Neuronal stem cell (in vitro differentiated cells): ENCODE data around the gene KCND1.
A peak's percentile ranks its signal among the peaks of the same experiment; 100 is the strongest.

ENCODE experiments used
- DNase-seq: peaks from one replicate; pipeline ENCODE4 v3.0.0-alpha.2; 2013; ENCODE audit warnings: low spot score
- H2AFZ ChIP-seq: one replicate; pipeline ENCODE4 v1.6.1; 2013; ENCODE audit warnings: mild to moderate bottlenecking, low read length, inconsistent platforms
- H2AK5ac ChIP-seq: 2 replicates; pipeline ENCODE4 v1.6.1; 2013; ENCODE audit warnings: low read depth, mild to moderate bottlenecking, inconsistent platforms, low read length, moderate library complexity, mixed read lengths
- H2BK120ac ChIP-seq: 2 replicates; pipeline ENCODE4 v1.6.1; 2013; ENCODE audit warnings: low read depth, mild to moderate bottlenecking, inconsistent platforms, low read length, moderate library complexity, mixed read lengths
- H2BK12ac ChIP-seq: one replicate; pipeline ENCODE4 v1.6.1; 2013; ENCODE audit warnings: low read length, inconsistent platforms
- H2BK15ac ChIP-seq: 2 replicates; pipeline ENCODE4 v1.6.1; 2013; ENCODE audit warnings: mild to moderate bottlenecking, low read length, inconsistent platforms, mixed read lengths
- H2BK5ac ChIP-seq: one replicate; pipeline ENCODE4 v1.6.1; 2013; ENCODE audit warnings: inconsistent platforms, mild to moderate bottlenecking, low read length, moderate library complexity
- H3K14ac ChIP-seq: one replicate; pipeline ENCODE4 v1.6.1; 2013; ENCODE audit warnings: low read length, inconsistent platforms
- H3K18ac ChIP-seq: 2 replicates; pipeline ENCODE4 v1.6.1; 2013; ENCODE audit warnings: low read length, inconsistent platforms
- H3K23ac ChIP-seq: 2 replicates; pipeline ENCODE4 v1.6.1; 2013; ENCODE audit warnings: low read depth, mild to moderate bottlenecking, mixed read lengths, low read length, inconsistent platforms; ENCODE audit not compliant: poor library complexity
- H3K27ac ChIP-seq: replicated peaks from 3 replicates; pipeline ENCODE4 v1.5.1; 2013; ENCODE audit warnings: low read length, inconsistent platforms
- H3K27me3 ChIP-seq, 3 experiments: 2 replicates each; pipeline ENCODE4 v1.6.1; 2013; ENCODE audit warnings: low read length in 3 of 3, mild to moderate bottlenecking in 2 of 3, inconsistent platforms in 1 of 3, low read depth in 1 of 3, mixed read lengths in 1 of 3, moderate library complexity in 1 of 3; ENCODE audit not compliant: control insufficient read depth in 3 of 3, insufficient read depth in 3 of 3
- H3K36me3 ChIP-seq, 2 donors: replicated peaks in 1 of 2; 2 replicates each; pipeline ENCODE4 v1.6.1; 2013; ENCODE audit warnings: low read length in 2 of 2; ENCODE audit not compliant: control insufficient read depth in 2 of 2, insufficient read depth in 2 of 2
- H3K4ac ChIP-seq: 2 replicates; pipeline ENCODE4 v1.6.1; 2013; ENCODE audit warnings: inconsistent platforms, mild to moderate bottlenecking, low read length, moderate library complexity
- H3K4me1 ChIP-seq, 2 donors: 1 replicate in 1 of 2; 2 replicates in 1 of 2; pipeline ENCODE4 v1.6.1; 2013; ENCODE audit warnings: low read length in 2 of 2, low read depth in 1 of 2; ENCODE audit not compliant: control insufficient read depth in 2 of 2, insufficient read depth in 1 of 2
- H3K4me2 ChIP-seq: one replicate; pipeline ENCODE4 v1.6.1; 2013; ENCODE audit warnings: mild to moderate bottlenecking, low read length, inconsistent platforms; ENCODE audit not compliant: insufficient read depth, poor library complexity, severe bottlenecking
- H3K4me3 ChIP-seq, 2 donors: 2 replicates each; pipeline ENCODE4 v1.5.1; 2013; ENCODE audit warnings: low read length in 2 of 2, mild to moderate bottlenecking in 2 of 2, inconsistent platforms in 1 of 2, moderate library complexity in 1 of 2
- H3K79me1 ChIP-seq: one replicate; pipeline ENCODE4 v1.6.1; 2013; ENCODE audit warnings: low read depth, mild to moderate bottlenecking, inconsistent platforms, low read length, moderate library complexity
- H3K9ac ChIP-seq: one replicate; pipeline ENCODE4 v1.6.1; 2013; ENCODE audit warnings: mild to moderate bottlenecking, low read depth, low read length, inconsistent platforms; ENCODE audit not compliant: poor library complexity
- H3K9me3 ChIP-seq, 2 donors: replicated peaks in 1 of 2; 2 replicates each; pipeline versions ENCODE3 to v1.6.1; 2013; ENCODE audit warnings: low read length in 2 of 2, mild to moderate bottlenecking in 2 of 2, inconsistent platforms in 1 of 2, low read depth in 1 of 2, mixed read lengths in 1 of 2, moderate library complexity in 1 of 2; ENCODE audit not compliant: control insufficient read depth in 2 of 2, insufficient read depth in 1 of 2
- H4K8ac ChIP-seq: one replicate; pipeline ENCODE4 v1.6.1; 2013; ENCODE audit warnings: low read depth, mild to moderate bottlenecking, inconsistent platforms, low read length, moderate library complexity
- H4K91ac ChIP-seq: one replicate; pipeline ENCODE4 v1.6.1; 2013; ENCODE audit warnings: low read length, low read depth, mild to moderate bottlenecking, inconsistent platforms; ENCODE audit not compliant: poor library complexity
- WGBS, 2 donors: extraction: QIAGEN DNeasy Blood & Tissue Kit; methylation state at CpG; one replicate each; pipeline ENCODE4 v1.1.7; 2013; ENCODE audit warnings: missing lambda C conversion rate in 2 of 2, mixed read lengths in 1 of 2; ENCODE audit not compliant: insufficient read length in 2 of 2, insufficient replicate concordance in 1 of 2; ENCODE audit errors: extremely low coverage in 2 of 2; 5-methylcytosine and 5-hydroxymethylcytosine counted together

The KCND1 gene

DNA sequence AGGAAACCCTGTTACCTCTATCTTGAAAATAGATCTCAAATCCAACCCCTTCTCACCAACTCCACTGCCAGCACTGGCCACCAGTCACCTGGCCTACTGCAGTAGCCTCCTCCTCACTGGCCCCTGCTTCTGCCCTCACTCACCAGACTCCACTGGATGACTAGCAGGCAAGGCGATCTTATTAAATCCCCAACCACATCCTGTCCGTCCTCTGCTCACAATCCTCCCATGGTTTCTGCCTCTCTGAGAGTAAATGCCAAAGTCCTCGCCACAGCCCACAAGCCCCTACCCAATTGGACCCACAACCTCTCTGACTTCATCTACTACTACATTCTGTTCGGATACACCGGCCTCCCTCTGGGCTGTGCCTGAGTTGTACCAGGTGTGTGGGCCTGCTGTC is 47.4 kb downstream of the KCND1 start:
- H4K91ac ChIP-seq: no peak overlapping the region
- no peak for DNase-seq
- no peak overlapping the region for H3K4me3 ChIP-seq
- H2BK15ac ChIP-seq: no peak overlapping the region
- no peak overlapping the region for H3K18ac ChIP-seq
- peaks cover 4% of the 10 kb centered on the region for H3K79me1 ChIP-seq
- H2AFZ ChIP-seq: no peak overlapping the region
- no peak overlapping the region for H3K23ac ChIP-seq
- peaks cover 6 to 14% of the 10 kb centered on the region in 2 donors for H3K4me1 ChIP-seq
- no peak overlapping the region for H2BK5ac ChIP-seq
- H2BK120ac ChIP-seq: no peak overlapping the region
- H3K9ac ChIP-seq: no peak overlapping the region
- peaks cover 25 to 44% of the 10 kb centered on the region in 2 donors for H3K36me3 ChIP-seq
- H3K4ac ChIP-seq: no peak overlapping the region
- H3K14ac ChIP-seq: no peak overlapping the region
- H2AK5ac ChIP-seq: no peak overlapping the region
- H2BK12ac ChIP-seq: no peak overlapping the region
- H3K4me2 ChIP-seq: no peak overlapping the region
- H3K9me3 ChIP-seq: no peaks in the 10 kb centered on the region
- H3K27me3 ChIP-seq: no peaks in the 10 kb centered on the region
- no peak overlapping the region for H3K27ac ChIP-seq
- WGBS, 2 donors: no CpG with 5 or more reads among the region's 5 CpGs
- no peak overlapping the region for H4K8ac ChIP-seq

DNA sequence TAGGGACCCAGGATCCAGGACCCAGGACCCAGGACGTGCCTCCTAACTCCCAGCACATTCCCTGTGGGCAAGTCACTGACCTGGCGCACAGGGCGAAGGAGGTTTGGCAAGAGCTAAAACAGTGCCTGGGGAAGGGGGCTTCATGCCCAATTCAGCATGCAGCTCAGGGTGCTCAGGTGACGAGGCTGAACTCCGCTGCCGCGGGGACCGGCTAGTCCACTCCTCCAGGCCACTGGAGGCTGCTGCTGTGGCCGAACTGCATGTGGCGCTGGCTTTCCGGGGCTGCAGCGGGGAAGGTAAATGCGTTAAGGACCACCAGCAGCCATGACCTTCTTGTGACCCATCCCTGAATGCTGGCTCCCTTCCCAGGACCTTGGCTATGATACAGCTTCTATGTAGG is 47.9 kb downstream of the KCND1 start:
- H3K36me3 ChIP-seq: peaks cover 25 to 44% of the 10 kb centered on the region in 2 donors
- no peak overlapping the region for H2BK15ac ChIP-seq
- no peaks in the 10 kb centered on the region for H3K27me3 ChIP-seq
- H2BK5ac ChIP-seq: no peak overlapping the region
- H3K4me1 ChIP-seq: peaks cover 6 to 14% of the 10 kb centered on the region in 2 donors
- H3K18ac ChIP-seq: no peak overlapping the region
- no peak overlapping the region for H3K4ac ChIP-seq
- no peaks in the 10 kb centered on the region for H3K9me3 ChIP-seq
- H3K9ac ChIP-seq: no peak overlapping the region
- no CpG with 5 or more reads among the region's 13 CpGs for WGBS, 2 donors
- H2AFZ ChIP-seq: no peak overlapping the region
- H4K8ac ChIP-seq: no peak overlapping the region
- H3K4me2 ChIP-seq: no peak overlapping the region
- no peak overlapping the region for H3K23ac ChIP-seq
- no peak overlapping the region for H3K27ac ChIP-seq
- H2BK120ac ChIP-seq: no peak overlapping the region
- peaks cover 4% of the 10 kb centered on the region for H3K79me1 ChIP-seq
- H3K4me3 ChIP-seq: no peak overlapping the region
- no peak overlapping the region for H2BK12ac ChIP-seq
- no peak overlapping the region for H4K91ac ChIP-seq
- no peak for DNase-seq
- H3K14ac ChIP-seq: no peak overlapping the region
- H2AK5ac ChIP-seq: no peak overlapping the region

GRCh38 chrX:48920718-48921104 is 50.9 kb downstream of the KCND1 start:
- H2BK12ac ChIP-seq: no peak overlapping the region
- H2AK5ac ChIP-seq: no peak overlapping the region
- H3K4me2 ChIP-seq: no peak overlapping the region
- H3K9me3 ChIP-seq: no peaks in the 10 kb centered on the region
- no peak overlapping the region for H3K14ac ChIP-seq
- H3K4me3 ChIP-seq: no peak overlapping the region
- H3K27me3 ChIP-seq: no peaks in the 10 kb centered on the region
- no peak overlapping the region for H3K9ac ChIP-seq
- no peak overlapping the region for H3K27ac ChIP-seq
- H2BK15ac ChIP-seq: no peak overlapping the region
- H3K36me3 ChIP-seq: peaks cover 22 to 25% of the 10 kb centered on the region in 2 donors
- H2BK120ac ChIP-seq: no peak overlapping the region
- H4K8ac ChIP-seq: no peak overlapping the region
- DNase-seq: no peak
- H3K4ac ChIP-seq: no peak overlapping the region
- H3K18ac ChIP-seq: no peak overlapping the region
- no peak overlapping the region for H3K23ac ChIP-seq
- peaks cover 8 to 11% of the 10 kb centered on the region in 2 donors for H3K4me1 ChIP-seq
- no CpG with 5 or more reads among the region's 4 CpGs for WGBS, 2 donors
- H3K79me1 ChIP-seq: peaks cover 4% of the 10 kb centered on the region
- H2BK5ac ChIP-seq: no peak overlapping the region
- H2AFZ ChIP-seq: no peak overlapping the region
- no peak overlapping the region for H4K91ac ChIP-seq

GRCh38 chrX:48919947-48920717 is 51.5 kb downstream of the KCND1 start:
- no peak for DNase-seq
- H2BK15ac ChIP-seq: no peak overlapping the region
- H3K36me3 ChIP-seq: peaks cover 17 to 19% of the 10 kb centered on the region in 2 donors
- no peak overlapping the region for H4K8ac ChIP-seq
- H2BK12ac ChIP-seq: no peak overlapping the region
- H3K79me1 ChIP-seq: peaks cover 4% of the 10 kb centered on the region
- no peak overlapping the region for H3K4me2 ChIP-seq
- H3K23ac ChIP-seq: no peak overlapping the region
- no peak overlapping the region for H3K27ac ChIP-seq
- no peak overlapping the region for H2BK5ac ChIP-seq
- no peak overlapping the region for H3K18ac ChIP-seq
- peak overlapping the region; percentile 22 for H3K9ac ChIP-seq
- peaks cover 8 to 11% of the 10 kb centered on the region in 2 donors for H3K4me1 ChIP-seq
- WGBS, 2 donors: no CpG with 5 or more reads among the region's 8 CpGs
- H3K27me3 ChIP-seq: no peaks in the 10 kb centered on the region
- H3K9me3 ChIP-seq: no peaks in the 10 kb centered on the region
- H3K4ac ChIP-seq: no peak overlapping the region
- H2BK120ac ChIP-seq: no peak overlapping the region
- H3K4me3 ChIP-seq: peak overlapping the region in 1 of 2 donors; percentile 57
- no peak overlapping the region for H3K14ac ChIP-seq
- no peak overlapping the region for H4K91ac ChIP-seq
- no peak overlapping the region for H2AK5ac ChIP-seq
- H2AFZ ChIP-seq: no peak overlapping the region
